Natural killer cell (primary cell): Measurements from ENCODE around the gene TRPV2. TPM values are rescaled to one million over a fixed set of nuclear protein-coding genes. Genes with fewer than 3 reads are reported as not detected.

Experiments used
- ATAC-seq, 3 donors: fragments of 150-1000 bp in 2 of 3; fragments of 200-7000 bp in 1 of 3; cut with Tn5 transposase; 1 replicate in 1 of 3; 2 replicates in 2 of 3; pipeline ENCODE4 v1.10.0; 2021; ENCODE audit warnings: mild to moderate bottlenecking in 2 of 3, moderate library complexity in 2 of 3
- DNase-seq, 2 donors: peaks; one replicate each; pipeline versions ENCODE4 v3.0.0 to v3.0.0-alpha.2; 2013 to 2021; ENCODE audit warnings: mixed read lengths in 1 of 2
- H3K27ac ChIP-seq: one replicate; pipeline ENCODE4 v1.5.1; 2013; ENCODE audit warnings: mild to moderate bottlenecking, low read length
- H3K27me3 ChIP-seq: one replicate; pipeline ENCODE4 v1.6.1; 2013; ENCODE audit warnings: low read length; ENCODE audit not compliant: control insufficient read depth, insufficient read depth
- H3K36me3 ChIP-seq: one replicate; pipeline ENCODE4 v1.6.1; 2013; ENCODE audit warnings: low read length; ENCODE audit not compliant: control insufficient read depth, insufficient read depth
- H3K4me1 ChIP-seq: one replicate; pipeline ENCODE4 v1.6.1; 2013; ENCODE audit warnings: low read length; ENCODE audit not compliant: control insufficient read depth, insufficient read depth
- H3K4me3 ChIP-seq: one replicate; pipeline ENCODE4 v1.5.1; 2013; ENCODE audit warnings: low read length
- H3K9me3 ChIP-seq: one replicate; pipeline ENCODE4 v1.6.1; 2013; ENCODE audit warnings: low read length; ENCODE audit not compliant: control insufficient read depth, insufficient read depth
- H3K27ac Mint-ChIP-seq, 2 donors: one replicate each; pipeline ENCODE4 v1.8.0; 2022; ENCODE audit warnings: mild to moderate bottlenecking in 2 of 2, mixed read lengths in 2 of 2, moderate library complexity in 1 of 2
- H3K27me3 Mint-ChIP-seq, 2 donors: one replicate each; pipeline ENCODE4 v1.8.0; 2022; ENCODE audit warnings: low read depth in 2 of 2, mixed read lengths in 2 of 2
- H3K36me3 Mint-ChIP-seq: one replicate; pipeline ENCODE4 v1.8.0; 2022; ENCODE audit warnings: mixed read lengths
- H3K4me1 Mint-ChIP-seq, 2 donors: one replicate each; pipeline ENCODE4 v1.8.0; 2022; ENCODE audit warnings: mixed read lengths in 2 of 2
- H3K4me3 Mint-ChIP-seq: one replicate; pipeline ENCODE4 v1.8.0; 2022; ENCODE audit warnings: mild to moderate bottlenecking, moderate library complexity, mixed read lengths
- H3K9me3 Mint-ChIP-seq, 2 donors: one replicate each; pipeline ENCODE4 v1.8.0; 2022; ENCODE audit warnings: mixed read lengths in 2 of 2
- WGBS: methylation state at CpG from one replicate; pipeline ENCODE4 v1.1.7; 2013; ENCODE audit warnings: missing lambda C conversion rate; ENCODE audit not compliant: insufficient coverage; 5-methylcytosine and 5-hydroxymethylcytosine counted together
- intact Hi-C: fragments of 100-400 bp; cut with micrococcal nuclease; formaldehyde crosslinking; loops from one replicate; pipeline ENCODE4 v1.14.2; 2022
- total RNA-seq, 4 donors: library from RNA; stranded (reverse); fragments of 120-200 nt in 1 of 4; gene quantifications; one replicate each; pipeline versions ENCODE4 v1.2.3 to v1.2.4, GENCODE V29; 2013 to 2022
- TF ChIP-seq, protein P1 (sequence below): fragments of 200-600 bp; IDR thresholded peaks from one replicate; pipeline ENCODE4 v1.8.0; 2022; ENCODE audit warnings: antibody characterized with exemption

The TRPV2 gene
- total RNA-seq, 3 donors from 2014 or later (not counting 1 experiment from before 2014, with no cell fraction given), result 138 to 163 (median 147) TPM

DNA sequence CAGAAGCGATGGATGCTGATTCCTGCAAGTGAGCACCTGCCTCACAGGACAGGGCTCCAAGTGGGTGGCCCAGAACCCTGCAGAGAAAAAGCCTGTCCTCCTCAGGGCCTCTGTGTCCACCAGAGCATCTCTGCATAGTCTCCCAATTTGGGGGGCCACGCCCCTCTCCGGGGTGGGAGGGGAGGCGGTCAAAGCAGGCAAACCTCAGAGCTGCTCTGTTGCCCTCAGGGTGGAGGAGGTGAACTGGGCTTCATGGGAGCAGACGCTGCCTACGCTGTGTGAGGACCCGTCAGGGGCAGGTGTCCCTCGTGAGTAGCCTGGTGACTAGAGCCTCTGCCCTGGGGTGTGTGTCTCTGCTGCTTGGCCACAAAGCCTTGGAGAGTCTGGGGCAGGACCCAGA, 19.3 kb downstream of the TRPV2 start:
- H3K27me3 Mint-ChIP-seq, result no peaks in the 10 kb centered on the region

DNA sequence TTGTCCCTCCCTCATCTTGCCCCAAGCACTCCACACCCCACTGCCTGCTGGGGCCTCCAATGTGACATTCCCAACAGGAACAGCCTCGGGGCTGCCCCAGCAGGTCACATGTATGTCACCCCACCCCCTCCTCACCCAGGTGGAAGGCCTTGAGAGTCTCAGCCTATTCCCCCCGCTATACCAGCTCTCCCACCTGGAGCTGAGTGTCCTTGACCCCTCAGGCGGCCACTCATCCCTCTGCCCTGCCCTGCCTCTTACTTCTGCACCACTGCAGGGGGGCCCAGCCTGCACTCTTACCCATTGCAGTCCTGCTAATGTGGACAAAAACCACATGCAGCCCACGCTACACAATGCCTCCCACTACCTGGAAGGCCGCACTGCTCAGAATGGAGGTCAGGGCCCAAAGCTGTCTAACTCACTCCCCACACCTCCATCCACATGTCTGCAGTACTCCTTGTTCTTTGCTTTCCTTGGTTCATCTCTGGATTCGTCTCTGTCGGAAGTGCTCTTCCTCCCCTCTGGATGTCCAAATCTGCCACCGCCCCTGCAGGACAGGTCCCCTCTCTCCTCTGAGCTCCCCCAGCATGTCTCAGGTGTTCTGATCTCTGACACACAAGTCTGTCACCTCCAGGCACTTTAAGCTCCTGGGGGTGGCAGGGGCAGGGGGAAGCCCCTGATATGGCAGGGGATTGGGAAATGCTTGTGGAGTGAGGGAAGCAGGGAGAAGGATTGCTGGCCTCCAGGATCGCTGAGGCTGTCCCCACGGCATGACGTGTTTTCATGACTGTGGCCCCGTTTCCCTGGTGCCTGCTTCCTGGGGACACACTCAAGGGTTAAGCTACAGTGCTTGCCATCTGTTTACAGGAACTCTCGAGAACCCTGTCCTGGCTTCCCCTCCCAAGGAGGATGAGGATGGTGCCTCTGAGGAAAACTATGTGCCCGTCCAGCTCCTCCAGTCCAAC, 20.8 kb downstream of the TRPV2 start:
- peaks cover 24% of the 10 kb centered on the region for H3K4me1 ChIP-seq
- H3K4me3 ChIP-seq, result no peak overlapping the region
- peaks cover 22% of the 10 kb centered on the region for H3K36me3 ChIP-seq
- peak overlapping the region; percentile 67 to 96 for H3K27ac Mint-ChIP-seq
- H3K27me3 Mint-ChIP-seq, result no peaks in the 10 kb centered on the region
- H3K27ac ChIP-seq, result no peak overlapping the region
- intact Hi-C loops, result loop anchor here (5.0 kb wide), 1 partner anchor 151 kb away; no protein-coding TSS in a partner anchor
- 91% methylated on average over 14 of the region's 14 CpGs for WGBS
- ATAC-seq (no peak), DNase-seq (no peak)
- H3K27me3 ChIP-seq, result no peaks in the 10 kb centered on the region
- H3K9me3 Mint-ChIP-seq, result no peaks in the 10 kb centered on the region
- H3K9me3 ChIP-seq, result no peaks in the 10 kb centered on the region
- peaks cover 38 to 50% of the 10 kb centered on the region in 2 donors for H3K4me1 Mint-ChIP-seq
- no peaks in the 10 kb centered on the region for H3K36me3 Mint-ChIP-seq
- H3K4me3 Mint-ChIP-seq, result no peak overlapping the region
- TF ChIP-seq, protein P1, sequence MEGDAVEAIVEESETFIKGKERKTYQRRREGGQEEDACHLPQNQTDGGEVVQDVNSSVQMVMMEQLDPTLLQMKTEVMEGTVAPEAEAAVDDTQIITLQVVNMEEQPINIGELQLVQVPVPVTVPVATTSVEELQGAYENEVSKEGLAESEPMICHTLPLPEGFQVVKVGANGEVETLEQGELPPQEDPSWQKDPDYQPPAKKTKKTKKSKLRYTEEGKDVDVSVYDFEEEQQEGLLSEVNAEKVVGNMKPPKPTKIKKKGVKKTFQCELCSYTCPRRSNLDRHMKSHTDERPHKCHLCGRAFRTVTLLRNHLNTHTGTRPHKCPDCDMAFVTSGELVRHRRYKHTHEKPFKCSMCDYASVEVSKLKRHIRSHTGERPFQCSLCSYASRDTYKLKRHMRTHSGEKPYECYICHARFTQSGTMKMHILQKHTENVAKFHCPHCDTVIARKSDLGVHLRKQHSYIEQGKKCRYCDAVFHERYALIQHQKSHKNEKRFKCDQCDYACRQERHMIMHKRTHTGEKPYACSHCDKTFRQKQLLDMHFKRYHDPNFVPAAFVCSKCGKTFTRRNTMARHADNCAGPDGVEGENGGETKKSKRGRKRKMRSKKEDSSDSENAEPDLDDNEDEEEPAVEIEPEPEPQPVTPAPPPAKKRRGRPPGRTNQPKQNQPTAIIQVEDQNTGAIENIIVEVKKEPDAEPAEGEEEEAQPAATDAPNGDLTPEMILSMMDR, result no peak

More for the DNA sequence above, 19.3 kb downstream of the TRPV2 start:
- Mint-ChIP-seq H3K36me3 (no peaks in the 10 kb centered on the region), H3K4me3 (no peak overlapping the region), H3K27ac (peak overlapping the region; percentile 67 to 96), H3K9me3 (no peaks in the 10 kb centered on the region), H3K4me1 (peaks cover 30 to 46% of the 10 kb centered on the region in 2 donors)
- Histone ChIP-seq H3K27ac (no peak overlapping the region), H3K4me3 (no peak overlapping the region), H3K27me3 (no peaks in the 10 kb centered on the region), H3K9me3 (no peaks in the 10 kb centered on the region), H3K4me1 (peaks cover 10% of the 10 kb centered on the region), H3K36me3 (peaks cover 21% of the 10 kb centered on the region)
- intact Hi-C loops, result loop anchor here (5.0 kb wide), 1 partner anchor 153 kb away; no protein-coding TSS in a partner anchor
- DNase-seq (no peak), ATAC-seq (no peak)
- WGBS, result 84% methylated on average over 8 of the region's 8 CpGs
- TF ChIP-seq, protein P1, result no peak

DNA sequence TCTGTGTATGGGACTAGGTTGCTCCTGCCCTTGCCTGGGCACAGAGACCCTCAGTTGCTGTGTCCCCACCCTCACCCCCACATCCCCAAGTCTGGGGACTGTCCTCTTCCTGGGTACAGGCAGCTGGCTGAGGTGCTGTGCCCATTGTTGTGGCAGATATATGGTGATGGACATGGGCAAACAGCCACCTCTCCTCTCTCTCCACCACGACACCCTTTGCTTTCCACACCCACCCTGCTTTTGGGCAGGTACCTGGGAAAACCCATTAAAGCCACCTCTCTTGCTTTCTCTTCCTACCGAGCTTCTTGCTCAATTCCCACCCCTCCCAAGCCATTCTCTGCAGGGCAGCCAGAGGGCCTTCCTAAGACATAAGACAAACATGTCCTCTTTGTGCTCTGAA, 21.7 kb downstream of the TRPV2 start:
- Mint-ChIP-seq H3K27me3 (no peaks in the 10 kb centered on the region), H3K36me3 (no peaks in the 10 kb centered on the region), H3K4me3 (no peak overlapping the region), H3K27ac (peak overlapping the region in 1 of 2 donors; percentile 96), H3K9me3 (no peaks in the 10 kb centered on the region), H3K4me1 (peaks cover 43 to 52% of the 10 kb centered on the region in 2 donors)
- WGBS, result 71% methylated on average over 2 of the region's 2 CpGs
- ATAC-seq (no peak), DNase-seq (no peak)
- Histone ChIP-seq H3K27me3 (no peaks in the 10 kb centered on the region), H3K36me3 (peaks cover 26% of the 10 kb centered on the region), H3K27ac (no peak overlapping the region), H3K4me3 (no peak overlapping the region), H3K9me3 (no peaks in the 10 kb centered on the region), H3K4me1 (peaks cover 27% of the 10 kb centered on the region)
- intact Hi-C loops, result loop anchor here (5.0 kb wide), 1 partner anchor 150 kb away; no protein-coding TSS in a partner anchor
- TF ChIP-seq, protein P1, result no peak
